Small intestine (tissue), 7 donors: ENCODE measurements around the gene STK31. TPM values are rescaled to one million over a fixed set of nuclear protein-coding genes. Genes with fewer than 3 reads are reported as not detected.

Source experiments
- DNase-seq, 2 donors: peaks; one replicate each; pipeline versions ENCODE4 v3.0.0 to v3.0.0-alpha.2; 2013
- FAIRE-seq: peaks from 2 replicates; lab custom pipeline; 2012; peaks lifted over from hg19 to GRCh38; lab: Jason Lieb, UNC
- H3K27ac ChIP-seq, 3 donors: one replicate each; pipeline ENCODE4 v1.5.1; 2013; ENCODE audit warnings: low read length in 2 of 3, mild to moderate bottlenecking in 2 of 3, control low read depth in 1 of 3, inconsistent platforms in 1 of 3, low read depth in 1 of 3, moderate library complexity in 1 of 3
- H3K27me3 ChIP-seq, 3 donors: one replicate each; pipeline ENCODE4 v1.6.1; 2013; ENCODE audit warnings: low read length in 3 of 3, inconsistent platforms in 1 of 3; ENCODE audit not compliant: control insufficient read depth in 3 of 3, insufficient read depth in 3 of 3
- H3K36me3 ChIP-seq, 3 donors: one replicate each; pipeline ENCODE4 v1.6.1; 2013; ENCODE audit warnings: low read length in 3 of 3, inconsistent platforms in 1 of 3, low read depth in 1 of 3, mild to moderate bottlenecking in 1 of 3, moderate library complexity in 1 of 3; ENCODE audit not compliant: control insufficient read depth in 3 of 3, insufficient read depth in 2 of 3
- H3K4me1 ChIP-seq, 3 donors: one replicate each; pipeline ENCODE4 v1.6.1; 2013; ENCODE audit warnings: low read length in 2 of 3, inconsistent platforms in 1 of 3, low read depth in 1 of 3, mild to moderate bottlenecking in 1 of 3, moderate library complexity in 1 of 3; ENCODE audit not compliant: control insufficient read depth in 3 of 3, insufficient read depth in 2 of 3
- H3K4me3 ChIP-seq, 3 donors: one replicate each; pipeline ENCODE4 v1.5.1; 2013; ENCODE audit warnings: low read length in 3 of 3, control low read depth in 1 of 3, inconsistent platforms in 1 of 3, low read depth in 1 of 3, mild to moderate bottlenecking in 1 of 3, moderate library complexity in 1 of 3
- H3K9me3 ChIP-seq, 2 donors: one replicate each; pipeline ENCODE4 v1.6.1; 2013; ENCODE audit warnings: low read depth in 1 of 2, low read length in 1 of 2; ENCODE audit not compliant: control insufficient read depth in 2 of 2, insufficient read depth in 1 of 2
- WGBS, 3 donors: extraction: QIAGEN DNeasy Blood & Tissue Kit; methylation state at CpG; one replicate each; pipeline ENCODE4 v1.1.7; 2013; 5-methylcytosine and 5-hydroxymethylcytosine counted together
- polyA plus RNA-seq, 4 donors: library from polyadenylated mRNA; stranded (reverse) in 3 of 4; unstranded in 1 of 4; fragments of 200-250 nt in 3 of 4; fragments of 120-200 nt in 1 of 4; gene quantifications; one replicate each; pipeline versions ENCODE4 v1.2.1 to v1.2.3, GENCODE V29; 2013
- donor health status: healthy with polysubstance abuse.
- donor health status: control.
- donor health status: control.
- donor health status: Bipolar disorder and iron deficiency.
- donor health status: healthy.

Gene STK31
- polyA plus RNA-seq, 4 donors = 0.24 to 1.4 (median 0.43) TPM

- no peak for FAIRE-seq
- Histone ChIP-seq H3K27ac (no peak overlapping the region), H3K36me3 (peaks cover 0 to 24% (median 9%) of the 10 kb centered on the region in 3 donors), H3K27me3 (no peaks in the 10 kb centered on the region), H3K4me1 (peaks cover 0 to 10% (median 0%) of the 10 kb centered on the region in 3 donors), H3K4me3 (no peak overlapping the region), H3K9me3 (peaks cover 0 to 4% of the 10 kb centered on the region in 2 donors)
- WGBS, 3 donors = 17 to 32% (median 32%) methylated on average over 2 of the region's 2 CpGs
- DNase-seq = no peak
Observed at GRCh38 chr7:23698822-23699221, 11.2 kb upstream of the STK31 start.

DNA sequence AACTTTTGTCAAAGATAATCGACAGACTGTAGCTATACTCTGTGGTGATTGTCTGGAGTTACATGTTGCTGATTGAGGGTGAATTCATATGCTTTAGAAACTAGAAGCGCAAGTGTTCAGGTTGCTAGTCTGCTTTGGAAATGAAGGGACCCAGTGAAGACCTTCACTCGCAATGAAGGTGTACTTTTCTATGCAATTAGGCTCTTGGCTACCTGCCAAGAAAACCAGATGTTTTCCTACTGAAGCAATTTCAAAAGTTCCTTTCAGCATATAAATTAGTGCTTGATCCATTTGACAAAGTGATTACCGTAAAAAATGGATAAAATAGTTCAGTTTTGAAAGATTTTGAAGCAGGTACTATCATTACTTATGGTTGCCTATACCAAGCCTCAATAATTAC, 10.0 kb upstream of the STK31 start:
- peak in 1 of 2 donors; percentile 58 for DNase-seq
- peaks cover 0 to 2% of the 10 kb centered on the region in 2 donors for H3K9me3 ChIP-seq
- WGBS, 3 donors = 28 to 61% (median 54%) methylated on average over 4 of the region's 4 CpGs

GRCh38 chr7:23709081-23709750, 803 bp upstream of the STK31 start:
- Histone ChIP-seq H3K9me3 (peaks cover 0 to 24% of the 10 kb centered on the region in 2 donors), H3K4me3 (no peak overlapping the region), H3K27ac (peak overlapping the region in 1 of 3 donors; percentile 78), H3K36me3 (peaks cover 4 to 5% (median 4%) of the 10 kb centered on the region in 3 donors), H3K4me1 (peaks cover 2 to 8% (median 3%) of the 10 kb centered on the region in 3 donors), H3K27me3 (no peaks in the 10 kb centered on the region)
- FAIRE-seq (peak; percentile 70), DNase-seq (peak; percentile 91)
- WGBS, 3 donors = 17 to 67% (median 41%) methylated on average over 7 of the region's 7 CpGs

More for the DNA sequence above, 10.0 kb upstream of the STK31 start:
- no peak overlapping the region for H3K4me3 ChIP-seq
- no peaks in the 10 kb centered on the region for H3K27me3 ChIP-seq
- H3K4me1 ChIP-seq = peaks cover 0 to 10% (median 0%) of the 10 kb centered on the region in 3 donors
- H3K36me3 ChIP-seq = peaks cover 0 to 22% (median 17%) of the 10 kb centered on the region in 3 donors
- no peak overlapping the region for H3K27ac ChIP-seq
- no peak for FAIRE-seq

DNA sequence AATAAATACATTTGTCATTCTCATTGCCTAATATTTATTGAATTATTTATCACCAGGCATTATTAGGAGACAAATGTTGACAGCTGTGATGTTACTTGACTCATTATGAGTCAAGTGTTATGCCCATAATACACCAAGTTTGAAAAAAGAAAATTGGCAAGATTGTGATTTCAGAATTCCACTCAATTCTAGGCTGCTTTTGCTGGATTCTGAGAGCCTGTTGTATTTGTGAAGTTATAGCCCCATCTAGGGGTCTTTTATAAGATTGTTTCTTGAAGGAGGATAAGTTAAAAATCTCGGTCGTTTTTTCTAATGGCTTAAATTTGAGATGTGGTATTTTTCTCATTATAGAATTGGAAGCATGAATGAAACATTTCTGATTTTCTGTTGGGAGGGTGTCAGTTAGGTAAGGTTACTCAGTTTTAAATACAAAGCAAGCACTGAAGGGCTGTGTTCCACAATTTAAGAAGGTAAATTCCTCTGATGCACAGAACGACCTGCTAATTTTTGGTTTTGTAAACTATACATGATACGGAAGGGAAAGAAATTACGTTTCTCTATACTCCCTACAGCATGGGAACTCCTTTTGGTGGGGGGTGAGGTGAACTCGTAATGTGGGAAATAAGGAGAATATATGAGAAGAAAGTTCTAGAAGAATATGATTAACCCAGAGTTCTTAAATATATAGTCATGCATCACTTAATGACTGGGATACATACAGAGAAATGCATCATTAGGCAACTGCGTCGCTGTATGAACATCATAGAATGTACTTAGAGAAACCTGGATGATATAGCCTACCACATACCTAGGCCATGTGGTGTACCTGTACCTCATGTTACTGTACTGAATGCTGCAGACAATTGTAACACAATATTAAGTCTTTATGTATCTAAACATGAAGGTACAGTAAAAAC, 2.6 kb downstream of the STK31 start:
- peak; percentile 64 for FAIRE-seq
- Histone ChIP-seq H3K9me3 (peaks cover 0 to 11% of the 10 kb centered on the region in 2 donors), H3K27me3 (no peaks in the 10 kb centered on the region), H3K4me1 (peaks cover 2 to 8% (median 3%) of the 10 kb centered on the region in 3 donors), H3K4me3 (no peak overlapping the region), H3K27ac (no peak overlapping the region), H3K36me3 (no peaks in the 10 kb centered on the region)
- peak; percentile 59 to 64 for DNase-seq
- WGBS, 3 donors = 44 to 61% (median 56%) methylated on average over 8 of the region's 8 CpGs

- WGBS, 3 donors = 78 to 87% (median 83%) methylated on average over 6 of the region's 6 CpGs
- FAIRE-seq = no peak
- Histone ChIP-seq H3K9me3 (peaks cover 0 to 9% of the 10 kb centered on the region in 2 donors), H3K27me3 (no peaks in the 10 kb centered on the region), H3K27ac (no peak overlapping the region), H3K4me1 (peaks cover 2 to 8% (median 3%) of the 10 kb centered on the region in 3 donors), H3K36me3 (no peaks in the 10 kb centered on the region), H3K4me3 (no peak overlapping the region)
- no peak for DNase-seq
Observed at GRCh38 chr7:23713285-23714149, 3.5 kb downstream of the STK31 start.

DNA sequence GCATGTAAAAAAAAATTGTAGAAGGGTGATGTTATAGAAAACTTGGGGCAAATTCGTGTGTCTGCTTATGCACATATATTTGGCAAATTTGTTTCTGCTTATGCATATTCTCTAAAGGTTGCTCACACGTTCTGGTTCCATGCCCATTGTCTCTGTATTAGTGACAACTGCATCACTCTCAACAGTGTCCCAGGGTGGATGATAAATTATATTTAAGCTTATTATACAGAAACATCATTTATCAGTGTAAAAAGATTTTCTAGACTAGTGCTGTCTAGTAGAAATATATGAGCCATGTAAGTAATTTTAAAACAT, 4.1 kb downstream of the STK31 start:
- Histone ChIP-seq H3K9me3 (peaks cover 0 to 9% of the 10 kb centered on the region in 2 donors), H3K36me3 (no peaks in the 10 kb centered on the region), H3K4me3 (no peak overlapping the region), H3K4me1 (peaks cover 2 to 8% (median 3%) of the 10 kb centered on the region in 3 donors), H3K27me3 (no peaks in the 10 kb centered on the region), H3K27ac (no peak overlapping the region)
- WGBS, 3 donors = 60 to 78% (median 75%) methylated on average over 2 of the region's 2 CpGs
- FAIRE-seq (no peak), DNase-seq (no peak)

GRCh38 chr7:23714579-23714978, 4.6 kb downstream of the STK31 start:
- Histone ChIP-seq H3K4me1 (peaks cover 2 to 8% (median 3%) of the 10 kb centered on the region in 3 donors), H3K36me3 (no peaks in the 10 kb centered on the region), H3K27ac (no peak overlapping the region), H3K27me3 (no peaks in the 10 kb centered on the region), H3K4me3 (no peak overlapping the region), H3K9me3 (peaks cover 0 to 9% of the 10 kb centered on the region in 2 donors)
- WGBS, 3 donors = 32 to 88% (median 87%) methylated on average over 1 of the region's 1 CpG
- FAIRE-seq = no peak
- no peak for DNase-seq

DNA sequence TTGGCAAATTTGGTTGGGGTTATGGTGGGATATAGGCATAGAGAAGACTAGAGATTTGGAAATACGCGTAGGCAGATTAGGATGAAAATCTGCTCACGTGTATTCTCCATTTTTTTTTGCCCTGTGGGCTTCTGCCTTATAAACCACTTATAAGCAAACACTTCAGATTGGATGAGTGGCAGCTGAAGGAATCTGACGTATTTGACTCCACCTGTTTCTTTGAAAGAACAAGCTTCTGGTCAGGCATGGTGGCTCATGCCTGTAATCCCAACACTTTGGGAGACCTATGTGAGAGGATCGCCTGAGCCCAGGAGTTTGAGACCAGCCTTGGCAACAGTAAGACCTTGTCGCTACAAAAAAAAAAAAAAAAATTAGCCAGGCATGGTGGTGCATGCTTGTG, 5.1 kb downstream of the STK31 start:
- WGBS, 3 donors = 66 to 89% (median 73%) methylated on average over 6 of the region's 6 CpGs

More for the DNA sequence above, 5.1 kb downstream of the STK31 start:
- H3K27me3 ChIP-seq = no peaks in the 10 kb centered on the region
- no peak for DNase-seq
- no peaks in the 10 kb centered on the region for H3K36me3 ChIP-seq
- FAIRE-seq = no peak
- no peak overlapping the region for H3K4me3 ChIP-seq
- no peak overlapping the region for H3K27ac ChIP-seq
- H3K4me1 ChIP-seq = peaks cover 0 to 3% (median under 1%) of the 10 kb centered on the region in 3 donors
- H3K9me3 ChIP-seq = peaks cover 0 to 6% of the 10 kb centered on the region in 2 donors
